HepG2 (cell line): ENCODE measurements around the gene ITIH3. TPM values are rescaled to one million over a fixed set of nuclear protein-coding genes. Genes with fewer than 3 reads are reported as not detected.

Source experiments
- ATAC-seq: fragments of 200-7000 bp; cut with Tn5 transposase; 3 replicates; pipeline ENCODE4 v1.9.1; 2020; ENCODE audit warnings: mild to moderate bottlenecking, moderate library complexity
- BruUV-seq: library from RNA; stranded (reverse); fragments of 400-500 nt; replicated peaks from 2 replicates; lab custom pipeline; 2021; lab: Mats Ljungman, UMichigan
- CTCF ChIA-PET: fragments of 300-600 bp; formaldehyde crosslinking; extraction: SDS; loops from one replicate; lab custom pipeline; 2021; ENCODE audit warnings: low total read pairs, inconsistent platforms, low intra/inter-chr PET ratio; lab: Yijun Ruan, JAX
- POLR2A ChIA-PET: fragments of 350-600 bp; sonication (Branson Sonifier 250); formaldehyde crosslinking; loops from one replicate; lab custom pipeline; 2020; ENCODE audit warnings: antibody characterized with exemption, inconsistent platforms; lab: Yijun Ruan, JAX
- DNase-seq: peaks from one replicate; pipeline ENCODE4 v3.0.0-alpha.2; 2015; ENCODE audit warnings: low spot score
- FAIRE-seq: peaks from 3 replicates; lab custom pipeline; 2011; peaks lifted over from hg19 to GRCh38; lab: Jason Lieb, UNC
- H2AFZ ChIP-seq: one replicate; pipeline ENCODE4 v1.6.1; 2011; ENCODE audit warnings: low read length, inconsistent platforms
- H3K27ac ChIP-seq: fragments of 300-600 bp; 3 replicates; pipeline ENCODE4 v1.8.0; 2011; ENCODE audit warnings: mixed run types, mild to moderate bottlenecking, mixed read lengths, low read length, inconsistent platforms; ENCODE audit not compliant: insufficient read depth; ENCODE audit errors: extremely low read length
- H3K27me3 ChIP-seq, 2 experiments: fragments of 200-600 bp in 1 of 2; 2 replicates in 1 of 2; 3 replicates in 1 of 2; pipeline versions ENCODE4 v1.6.0 to v1.8.0; 2011; ENCODE audit warnings: low read length in 2 of 2, mild to moderate bottlenecking in 2 of 2, moderate library complexity in 2 of 2, inconsistent platforms in 1 of 2; ENCODE audit not compliant: insufficient read depth in 2 of 2, control insufficient read depth in 1 of 2
- H3K36me3 ChIP-seq, 2 experiments: fragments of 200-600 bp in 1 of 2; replicated peaks in 1 of 2; 2 replicates in 1 of 2; 3 replicates in 1 of 2; pipeline versions ENCODE4 v1.5.1 to v1.8.0; 2011; ENCODE audit warnings: low read length in 2 of 2, inconsistent platforms in 1 of 2; ENCODE audit not compliant: insufficient read depth in 2 of 2, control insufficient read depth in 1 of 2
- H3K4me1 ChIP-seq: 2 replicates; pipeline ENCODE4 v1.5.1; 2012; ENCODE audit warnings: low read length, inconsistent platforms; ENCODE audit not compliant: insufficient read depth
- H3K4me2 ChIP-seq: 2 replicates; pipeline ENCODE4 v1.6.0; 2011; ENCODE audit warnings: low read depth, low read length, inconsistent platforms
- H3K4me3 ChIP-seq, 3 experiments: fragments of 200-600 bp in 1 of 3; sonication (generic), shearing (Covaris generic) in 1 of 3; replicated peaks in 1 of 3; 2 replicates each; pipeline ENCODE4 v1.5.1; 2011 to 2016; ENCODE audit warnings: low read length in 3 of 3, inconsistent platforms in 2 of 3, low read depth in 2 of 3, mild to moderate bottlenecking in 2 of 3, control low read depth in 1 of 3, mixed read lengths in 1 of 3; ENCODE audit not compliant: insufficient read depth in 1 of 3
- H3K79me2 ChIP-seq: one replicate; pipeline ENCODE4 v1.6.1; 2011; ENCODE audit warnings: low read length, inconsistent platforms; ENCODE audit not compliant: insufficient read depth
- H3K9ac ChIP-seq: 2 replicates; pipeline ENCODE4 v1.6.0; 2011; ENCODE audit warnings: mild to moderate bottlenecking, low read depth, low read length, inconsistent platforms; ENCODE audit not compliant: insufficient read depth
- H3K9me3 ChIP-seq: 2 replicates; pipeline ENCODE4 v1.5.1; 2012; ENCODE audit warnings: mild to moderate bottlenecking, low read length
- H4K20me1 ChIP-seq: 2 replicates; pipeline ENCODE4 v1.6.0; 2011; ENCODE audit warnings: inconsistent platforms, mild to moderate bottlenecking, low read length, moderate library complexity; ENCODE audit not compliant: insufficient read depth
- FOXP1 ChIP-seq, 2 experiments: fragments of 450-650 bp in 1 of 2; IDR thresholded peaks; 2 replicates each; pipeline ENCODE4 v1.6.1; 2017 to 2018; ENCODE audit warnings: antibody characterized with exemption in 1 of 2
- GABPA ChIP-seq, 2 experiments: IDR thresholded peaks; 2 replicates each; pipeline ENCODE4 v1.6.1; 2011 to 2016; ENCODE audit warnings: low read depth in 2 of 2, low read length in 1 of 2, missing biosample characterization in 1 of 2, missing genetic modification characterization in 1 of 2
- IRF9 ChIP-seq: sonication (generic); formaldehyde crosslinking; IDR thresholded peaks from 2 replicates; pipeline ENCODE4 v1.8.0; 2022; ENCODE audit warnings: missing genetic modification reagents, mild to moderate bottlenecking, borderline replicate concordance
- KIAA2018 ChIP-seq: sonication (generic); formaldehyde crosslinking; IDR thresholded peaks from 2 replicates; pipeline ENCODE4 v1.5.0; 2020; ENCODE audit warnings: mild to moderate bottlenecking, missing genetic modification reagents, borderline replicate concordance
- MLLT10 ChIP-seq: sonication (generic); formaldehyde crosslinking; IDR thresholded peaks from 2 replicates; pipeline ENCODE4 v1.4.0; 2020; ENCODE audit warnings: missing genetic modification reagents
- NCOA2 ChIP-seq: sonication (generic); formaldehyde crosslinking; IDR thresholded peaks from 2 replicates; pipeline ENCODE4 v1.8.0; 2022; ENCODE audit warnings: inconsistent platforms
- ZNF12 ChIP-seq: sonication (generic); formaldehyde crosslinking; IDR thresholded peaks from 2 replicates; pipeline ENCODE4 v1.5.0; 2020; ENCODE audit warnings: missing genetic modification reagents
- ZNF281 ChIP-seq: sonication (generic); formaldehyde crosslinking; IDR thresholded peaks from 2 replicates; pipeline ENCODE4 v1.4.0; 2020; ENCODE audit warnings: missing genetic modification reagents, borderline replicate concordance
- ZNF512 ChIP-seq: sonication (generic); formaldehyde crosslinking; IDR thresholded peaks from 2 replicates; pipeline ENCODE4 v1.4.0; 2020; ENCODE audit warnings: mild to moderate bottlenecking, missing genetic modification reagents
- WGBS: methylation state at CpG from one replicate; pipeline ENCODE4 v1.1.6; 2017; ENCODE audit warnings: low lambda C conversion rate; 5-methylcytosine and 5-hydroxymethylcytosine counted together
- in situ Hi-C: cut with HindIII; loops from 2 replicates; pipeline ENCODE4 v1.10.0; 2017; ENCODE audit warnings: low pct_unique_long_range_greater_than_20kb; ENCODE audit not compliant: extremely low pct_ligation_motif_present
- intact Hi-C: fragments of 100-400 bp; cut with micrococcal nuclease; formaldehyde crosslinking; loops from one replicate; pipeline ENCODE4 v1.10.0; 2022; ENCODE audit not compliant: unreplicated experiment
- polyA plus RNA-seq, 8 experiments: library from polyadenylated mRNA; depleted of rRNA in 3 of 8; stranded (reverse) in 7 of 8; unstranded in 1 of 8; fragments of >200 nt; fragmentation: Illumina TruSeq in 4 of 8; extraction: Trizol in 4 of 8; gene quantifications; 2 replicates each; pipeline versions ENCODE4 v1.2.1 to v1.2.3, GENCODE V29; 2011 to 2016; ENCODE audit warnings: low read depth in 4 of 8, missing spikeins in 1 of 8, mixed read lengths in 1 of 8; ENCODE audit not compliant: insufficient read depth in 1 of 8
- total RNA-seq, 5 experiments: library from RNA; depleted of rRNA; stranded (reverse); fragments of >200 nt; fragmentation: Illumina TruSeq; extraction: Trizol; gene quantifications; 2 replicates each; pipeline ENCODE4 v1.2.3, GENCODE V29; 2016; ENCODE audit warnings: low read depth in 1 of 5

The ITIH3 gene
- total and polyA plus RNA-seq, 2 of the 13 experiments (the other 11 are each of a cell fraction or from before 2014, with no cell fraction given) = 105 to 632 TPM

- FAIRE-seq = no peak
- TF ChIP-seq IRF9 (CRISPR knock-in tag) = no peak
- no peak for TF ChIP-seq ZNF512 (CRISPR knock-in tag)
- TF ChIP-seq KIAA2018 (CRISPR knock-in tag) = no peak
- no peak for TF ChIP-seq GABPA (IDR thresholded peaks at IDR 0.05; ENCODE audit: low read depth, low read length)
- TF ChIP-seq GABPA (CRISPR knock-in tag; IDR thresholded peaks at IDR 0.05; ENCODE audit: low read depth) = no peak
- no peak for TF ChIP-seq ZNF281 (CRISPR knock-in tag)
- no peak for TF ChIP-seq NCOA2 (CRISPR knock-in tag)
- no peak for TF ChIP-seq FOXP1 (IDR thresholded peaks at IDR 0.05)
- TF ChIP-seq FOXP1 (CRISPR knock-in tag; IDR thresholded peaks at IDR 0.05) = no peak
- TF ChIP-seq ZNF12 (CRISPR knock-in tag) = no peak
- TF ChIP-seq MLLT10 (CRISPR knock-in tag) = no peak
Measured at GRCh38 chr3:52835766-52836470, 41.3 kb downstream of the ITIH3 start.

More at GRCh38 chr3:52835766-52836470, 41.3 kb downstream of the ITIH3 start:
- no peaks in the 10 kb centered on the region for H3K36me3 ChIP-seq
- no peaks in the 10 kb centered on the region for H3K79me2 ChIP-seq
- H2AFZ ChIP-seq = no peak overlapping the region
- DNase-seq = no peak
- H3K27ac ChIP-seq = no peak overlapping the region
- in situ Hi-C loops = no loop called here
- H3K9me3 ChIP-seq = no peaks in the 10 kb centered on the region
- WGBS = 79% methylated on average over 5 of the region's 8 CpGs
- H3K4me1 ChIP-seq = peaks cover 33% of the 10 kb centered on the region
- intact Hi-C loops = no loop called here
- no peaks in the 10 kb centered on the region for H3K27me3 ChIP-seq
- ATAC-seq = no peak
- POLR2A ChIA-PET = interaction anchor here (0.8 to 1.2 kb wide), 2 partner anchors 13 to 61 kb away, joined by 3 read pairs; partner anchors contain the start of gene STIMATE
- no peak overlapping the region for H3K4me2 ChIP-seq
- no TSS peak for BruUV-seq
- H3K9ac ChIP-seq = no peak overlapping the region
- no peaks in the 10 kb centered on the region for H4K20me1 ChIP-seq
- CTCF ChIA-PET = no interaction called here
- H3K4me3 ChIP-seq = no peak overlapping the region
